CD14-positive monocyte (primary cell): ENCODE measurements around the gene EDDM13. TPM values are rescaled to one million over a fixed set of nuclear protein-coding genes. Genes with fewer than 3 reads are reported as not detected.

Experiments used
- DNase-seq, 3 donors: peaks; one replicate each; pipeline ENCODE4 v3.0.0-alpha.2; 2011 to 2022
- H2AFZ ChIP-seq: 2 replicates; pipeline ENCODE4 v1.6.0; 2012; ENCODE audit warnings: mild to moderate bottlenecking, low read depth, low read length, inconsistent platforms; ENCODE audit not compliant: insufficient read depth, poor library complexity, severe bottlenecking
- H3K27ac ChIP-seq, 2 donors: 1 replicate in 1 of 2; 2 replicates in 1 of 2; pipeline ENCODE4 v1.5.1; 2012 to 2013; ENCODE audit warnings: low read length in 2 of 2, control low read depth in 1 of 2, inconsistent platforms in 1 of 2, low read depth in 1 of 2, mild to moderate bottlenecking in 1 of 2
- H3K27me3 ChIP-seq, 2 donors: one replicate each; pipeline versions ENCODE4 v1.6.0 to v1.6.1; 2011 to 2013; ENCODE audit warnings: low read length in 2 of 2; ENCODE audit not compliant: control insufficient read depth in 2 of 2, insufficient read depth in 2 of 2
- H3K36me3 ChIP-seq, 2 donors: replicated peaks in 1 of 2; 1 replicate in 1 of 2; 2 replicates in 1 of 2; pipeline versions ENCODE4 v1.5.1 to v1.6.1; 2012 to 2013; ENCODE audit warnings: low read length in 2 of 2, control low read depth in 1 of 2, inconsistent platforms in 1 of 2, mild to moderate bottlenecking in 1 of 2; ENCODE audit not compliant: insufficient read depth in 2 of 2, control insufficient read depth in 1 of 2
- H3K4me1 ChIP-seq, 2 donors: 1 replicate in 1 of 2; 2 replicates in 1 of 2; pipeline versions ENCODE4 v1.5.1 to v1.6.1; 2012 to 2013; ENCODE audit warnings: low read length in 2 of 2, control low read depth in 1 of 2, inconsistent platforms in 1 of 2, mild to moderate bottlenecking in 1 of 2, moderate library complexity in 1 of 2; ENCODE audit not compliant: insufficient read depth in 2 of 2, control insufficient read depth in 1 of 2
- H3K4me2 ChIP-seq: replicated peaks from 2 replicates; pipeline ENCODE3; 2012; ENCODE audit warnings: low read length, moderate library complexity, mild to moderate bottlenecking; ENCODE audit not compliant: poor library complexity, severe bottlenecking; ENCODE audit errors: extremely low read depth
- H3K4me3 ChIP-seq, 3 experiments: fragments of 200-600 bp in 1 of 3; sonication (generic) in 1 of 3; replicated peaks in 1 of 3; 1 replicate in 2 of 3; 2 replicates in 1 of 3; pipeline ENCODE4 v1.5.1; 2011 to 2013; ENCODE audit warnings: low read length in 3 of 3, mild to moderate bottlenecking in 3 of 3, control low read depth in 2 of 3, low read depth in 2 of 3, inconsistent platforms in 1 of 3, moderate library complexity in 1 of 3
- H3K79me2 ChIP-seq: 2 replicates; pipeline ENCODE4 v1.6.0; 2012; ENCODE audit warnings: mild to moderate bottlenecking, control low read depth, inconsistent platforms, low read length, moderate library complexity; ENCODE audit not compliant: insufficient read depth
- H3K9ac ChIP-seq: 2 replicates; pipeline ENCODE4 v1.6.0; 2017; ENCODE audit warnings: low read length, mild to moderate bottlenecking; ENCODE audit not compliant: insufficient read depth, poor library complexity, severe bottlenecking
- H3K9me3 ChIP-seq, 2 donors: replicated peaks in 1 of 2; 1 replicate in 1 of 2; 2 replicates in 1 of 2; pipeline versions ENCODE4 v1.5.1 to v1.6.1; 2012 to 2013; ENCODE audit warnings: low read length in 2 of 2, control low read depth in 1 of 2; ENCODE audit not compliant: control insufficient read depth in 1 of 2, insufficient read depth in 1 of 2
- H4K20me1 ChIP-seq: 2 replicates; pipeline ENCODE4 v1.6.0; 2012; ENCODE audit warnings: mild to moderate bottlenecking, low read length, control low read depth, moderate library complexity; ENCODE audit not compliant: insufficient read depth
- H3K27ac Mint-ChIP-seq, 7 donors: one replicate each; pipeline ENCODE4 v1.8.0; 2020; ENCODE audit warnings: mild to moderate bottlenecking in 7 of 7, mixed read lengths in 7 of 7, moderate library complexity in 6 of 7, inconsistent platforms in 2 of 7
- H3K27me3 Mint-ChIP-seq, 3 donors: one replicate each; pipeline ENCODE4 v1.8.0; 2021 to 2022; ENCODE audit warnings: low read depth in 3 of 3, mild to moderate bottlenecking in 3 of 3, mixed read lengths in 3 of 3, moderate library complexity in 3 of 3, inconsistent platforms in 1 of 3
- H3K36me3 Mint-ChIP-seq, 2 donors: one replicate each; pipeline ENCODE4 v1.8.0; 2020; ENCODE audit warnings: mixed read lengths in 2 of 2, inconsistent platforms in 1 of 2, mild to moderate bottlenecking in 1 of 2
- H3K4me1 Mint-ChIP-seq: one replicate; pipeline ENCODE4 v1.8.0; 2020; ENCODE audit warnings: mild to moderate bottlenecking, mixed read lengths
- H3K4me3 Mint-ChIP-seq, 2 donors: one replicate each; pipeline ENCODE4 v1.8.0; 2020; ENCODE audit warnings: mild to moderate bottlenecking in 2 of 2, mixed read lengths in 2 of 2, moderate library complexity in 1 of 2
- H3K9me3 Mint-ChIP-seq, 7 donors: one replicate each; pipeline ENCODE4 v1.8.0; 2020 to 2022; ENCODE audit warnings: mixed read lengths in 7 of 7, mild to moderate bottlenecking in 6 of 7, moderate library complexity in 6 of 7, inconsistent platforms in 2 of 7
- WGBS: methylation state at CpG from one replicate; pipeline ENCODE4 v1.1.5; 2013; ENCODE audit warnings: missing lambda C conversion rate; ENCODE audit not compliant: insufficient coverage; 5-methylcytosine and 5-hydroxymethylcytosine counted together
- intact Hi-C, 2 donors: fragments of 100-400 bp; cut with micrococcal nuclease; formaldehyde crosslinking; loops; one replicate each; pipeline versions ENCODE4 v1.15.0 to v1.15.1; 2023
- polyA plus RNA-seq, 3 donors: library from polyadenylated mRNA; depleted of rRNA in 1 of 3; unstranded in 2 of 3; stranded (reverse) in 1 of 3; fragments of 300-500 nt in 2 of 3; fragments of >200 nt in 1 of 3; fragmentation: Illumina TruSeq in 2 of 3; gene quantifications; 1 replicate in 2 of 3; 2 replicates in 1 of 3; pipeline ENCODE4 v1.2.3, GENCODE V29; 2012 to 2021
- TF ChIP-seq, protein P1 (sequence below): fragments of 200-600 bp; IDR thresholded peaks from one replicate; pipeline ENCODE4 v1.8.0; 2022; ENCODE audit warnings: antibody characterized with exemption, mild to moderate bottlenecking

EDDM13 gene
- polyA plus RNA-seq, 3 donors: 0.25 to 0.70 (median 0.61) TPM

DNA sequence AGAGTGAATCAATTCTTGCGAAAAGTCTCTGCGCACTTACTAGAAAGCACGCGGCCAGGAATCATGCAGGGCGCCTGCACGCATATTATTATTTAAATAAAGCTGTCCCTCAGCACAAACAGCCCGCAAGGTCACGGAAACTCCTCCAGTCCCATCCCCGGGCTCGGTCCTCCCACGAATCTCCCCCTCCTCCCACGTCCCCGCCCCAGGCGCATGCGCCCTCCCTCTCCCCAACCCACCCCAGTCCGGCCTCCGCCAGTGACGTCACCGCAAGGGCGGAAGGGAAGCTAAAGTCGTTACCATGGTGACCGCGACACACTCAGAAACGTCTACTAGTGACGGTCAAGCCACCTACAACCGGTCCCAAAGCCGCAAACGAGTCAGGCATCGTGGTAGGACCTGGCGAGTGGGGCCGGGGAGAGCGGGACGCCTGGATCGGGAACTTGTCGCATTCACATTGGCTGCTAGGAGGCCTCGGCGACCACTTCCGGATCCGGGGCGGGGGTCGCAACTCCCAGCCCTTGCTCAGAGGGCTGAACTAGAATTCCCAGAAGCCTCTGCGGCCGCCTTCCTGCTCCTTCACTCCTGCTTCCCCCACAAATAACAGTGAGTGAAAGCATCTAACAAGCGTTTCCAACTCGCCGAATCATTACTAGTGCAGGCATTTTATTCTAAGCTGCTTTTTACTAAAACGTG lies 42.0 kb downstream of the EDDM13 start, which contains the start of gene ZSCAN5A:
Gene ZSCAN5A, minus strand, starts transcription at position 459 of the 696 bp plus-strand sequence. CDS start 89,793 bp downstream, outside the sequence.
- peaks cover 0 to 2% (median 0%) of the 10 kb centered on the region in 7 donors for H3K9me3 Mint-ChIP-seq
- Histone ChIP-seq H3K9ac (peak within 1 kb of the TSS; percentile 88), H3K9me3 (no peaks in the 10 kb centered on the region), H2AFZ (peak within 1 kb of the TSS; percentile 83), H3K27me3 (no peaks in the 10 kb centered on the region), H3K4me3 (peak within 1 kb of the TSS; percentile 72 to 93 (median 88)), H3K4me1 (peaks cover 46 to 58% of the 10 kb centered on the region in 2 donors), H4K20me1 (no peaks in the 10 kb centered on the region), H3K27ac (peak within 1 kb of the TSS; percentile 84 to 96), H3K36me3 (peaks cover 6 to 18% of the 10 kb centered on the region in 2 donors), H3K79me2 (peaks cover 40% of the 10 kb centered on the region), H3K4me2 (peak within 1 kb of the TSS; percentile 80)
- peaks cover 23 to 24% of the 10 kb centered on the region in 2 donors for H3K36me3 Mint-ChIP-seq
- intact Hi-C loops: loop anchor here (2.0 to 5.0 kb wide), 2 partner anchors 42 to 194 kb away; partner anchors contain the start of genes EDDM13 (in 2 of the 2) and ZNF787 (in 1 of the 2)
- TF ChIP-seq, protein P1, sequence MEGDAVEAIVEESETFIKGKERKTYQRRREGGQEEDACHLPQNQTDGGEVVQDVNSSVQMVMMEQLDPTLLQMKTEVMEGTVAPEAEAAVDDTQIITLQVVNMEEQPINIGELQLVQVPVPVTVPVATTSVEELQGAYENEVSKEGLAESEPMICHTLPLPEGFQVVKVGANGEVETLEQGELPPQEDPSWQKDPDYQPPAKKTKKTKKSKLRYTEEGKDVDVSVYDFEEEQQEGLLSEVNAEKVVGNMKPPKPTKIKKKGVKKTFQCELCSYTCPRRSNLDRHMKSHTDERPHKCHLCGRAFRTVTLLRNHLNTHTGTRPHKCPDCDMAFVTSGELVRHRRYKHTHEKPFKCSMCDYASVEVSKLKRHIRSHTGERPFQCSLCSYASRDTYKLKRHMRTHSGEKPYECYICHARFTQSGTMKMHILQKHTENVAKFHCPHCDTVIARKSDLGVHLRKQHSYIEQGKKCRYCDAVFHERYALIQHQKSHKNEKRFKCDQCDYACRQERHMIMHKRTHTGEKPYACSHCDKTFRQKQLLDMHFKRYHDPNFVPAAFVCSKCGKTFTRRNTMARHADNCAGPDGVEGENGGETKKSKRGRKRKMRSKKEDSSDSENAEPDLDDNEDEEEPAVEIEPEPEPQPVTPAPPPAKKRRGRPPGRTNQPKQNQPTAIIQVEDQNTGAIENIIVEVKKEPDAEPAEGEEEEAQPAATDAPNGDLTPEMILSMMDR: no peak
- WGBS: under 1% methylated on average over 40 of the region's 47 CpGs
- peaks cover 50% of the 10 kb centered on the region for H3K4me1 Mint-ChIP-seq
- H3K27ac Mint-ChIP-seq: peak within 1 kb of the TSS; percentile 96 to 99 (median 99)
- H3K27me3 Mint-ChIP-seq: peaks cover 0 to 1% (median 0%) of the 10 kb centered on the region in 3 donors
- peak within 1 kb of the TSS; percentile 94 to 97 for H3K4me3 Mint-ChIP-seq
- peak; percentile 91 to 97 (median 95) for DNase-seq

DNA sequence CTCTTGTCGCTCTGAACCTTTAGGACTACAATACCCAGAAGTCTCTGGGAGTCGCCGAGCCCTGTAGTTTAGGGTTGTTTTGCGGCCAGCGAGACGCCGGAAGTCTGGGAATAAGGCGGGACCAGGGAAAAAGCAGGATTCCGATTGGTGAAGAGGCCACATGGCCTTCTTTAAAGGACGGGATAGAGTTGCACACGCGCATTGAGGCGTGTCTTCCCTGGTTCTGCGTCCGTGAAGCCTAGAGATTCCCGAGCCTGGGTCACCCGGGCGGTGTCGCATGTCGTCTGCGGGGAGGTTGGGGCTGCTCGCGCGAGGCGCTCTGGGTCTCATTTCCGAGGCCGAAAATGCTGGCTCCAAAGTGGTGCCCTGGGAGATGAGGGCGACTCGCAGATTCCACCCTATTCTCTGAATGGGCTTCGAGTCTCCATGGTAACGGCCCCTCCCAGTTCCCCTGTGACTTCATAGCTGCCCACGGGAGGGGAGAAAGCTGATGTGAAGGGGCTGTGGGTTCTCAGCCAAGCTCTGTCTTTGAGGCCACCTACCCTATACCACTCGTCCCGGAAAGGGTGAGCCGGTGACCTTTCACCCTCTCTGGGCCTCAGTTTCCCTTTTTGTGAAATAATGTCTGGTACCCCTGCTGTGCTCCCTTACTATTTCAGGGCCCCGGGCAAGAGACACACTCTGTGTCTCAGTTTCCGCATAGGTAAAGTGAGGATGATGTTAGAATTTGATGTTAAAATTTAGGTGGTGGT lies 42.7 kb downstream of the EDDM13 start:
- Histone ChIP-seq H3K9ac (peak overlapping the region; percentile 88), H3K4me1 (peaks cover 54 to 66% of the 10 kb centered on the region in 2 donors), H3K4me3 (peak overlapping the region; percentile 72 to 93 (median 88)), H3K27ac (peak overlapping the region; percentile 84 to 96), H2AFZ (peak overlapping the region; percentile 83), H3K9me3 (no peaks in the 10 kb centered on the region), H3K79me2 (peaks cover 33% of the 10 kb centered on the region), H3K4me2 (peak overlapping the region; percentile 80), H3K36me3 (peaks cover 3 to 16% of the 10 kb centered on the region in 2 donors), H3K27me3 (no peaks in the 10 kb centered on the region), H4K20me1 (no peaks in the 10 kb centered on the region)
- WGBS: under 1% methylated on average over 27 of the region's 37 CpGs
- Mint-ChIP-seq H3K9me3 (peaks cover 0 to 2% (median 0%) of the 10 kb centered on the region in 7 donors), H3K27me3 (peaks cover 0 to 1% (median 0%) of the 10 kb centered on the region in 3 donors), H3K4me1 (peaks cover 55% of the 10 kb centered on the region), H3K4me3 (peak overlapping the region; percentile 94 to 97), H3K27ac (peak overlapping the region; percentile 96 to 99 (median 99)), H3K36me3 (peaks cover 18% of the 10 kb centered on the region in 2 donors)
- intact Hi-C loops: loop anchor here in 1 of 2 donors (2.0 kb wide), 1 partner anchor 194 kb away; the partner anchor contains the start of gene ZNF787
- TF ChIP-seq, protein P1: no peak
- peak; percentile 96 to 97 (median 96) for DNase-seq
